K562 (cell line): ENCODE measurements around the gene CSF1R. TPM values are rescaled to one million over a fixed set of nuclear protein-coding genes. Genes with fewer than 3 reads are reported as not detected.

Source experiments
- ATAC-seq: fragments of 200-7000 bp; cut with Tn5 transposase; 3 replicates; pipeline ENCODE4 v1.9.1; 2020; ENCODE audit warnings: moderate library complexity
- BruUV-seq: library from RNA; stranded (reverse); fragments of 400-500 nt; replicated peaks from 2 replicates; lab custom pipeline; 2021; lab: Mats Ljungman, UMichigan
- CTCF ChIA-PET: fragments of 300-600 bp; formaldehyde crosslinking; extraction: SDS; loops from one replicate; lab custom pipeline; 2021; ENCODE audit warnings: low intra/inter-chr PET ratio; lab: Yijun Ruan, JAX
- POLR2A ChIA-PET: fragments of 300-600, 350-650 bp; sonication (Branson Sonifier 250); formaldehyde crosslinking; extraction: SDS; loops from one replicate; lab custom pipeline; 2021; ENCODE audit warnings: antibody characterized with exemption, inconsistent platforms; lab: Yijun Ruan, JAX
- DNase-seq, 4 experiments: peaks; one replicate each; pipeline versions ENCODE4 v3.0.0 to v3.0.0-alpha.2; 2011 to 2018; ENCODE audit warnings: low spot score in 3 of 4, mixed read lengths in 3 of 4; ENCODE audit errors: extremely low read depth in 1 of 4
- FAIRE-seq: peaks from 2 replicates; lab custom pipeline; 2011; peaks lifted over from hg19 to GRCh38; lab: Jason Lieb, UNC
- H2AFZ ChIP-seq: 2 replicates; pipeline ENCODE4 v1.6.0; 2011; ENCODE audit warnings: low read depth, low read length, control low read depth, inconsistent platforms
- H3K27ac ChIP-seq: fragments of 200-600 bp; 3 replicates; pipeline ENCODE4 v1.8.0; 2011; ENCODE audit warnings: low read depth, mild to moderate bottlenecking, control low read depth, inconsistent platforms, low read length, moderate library complexity, mixed read lengths; ENCODE audit errors: extremely low read depth
- H3K27me3 ChIP-seq, 2 experiments: fragments of 300-600 bp in 1 of 2; 2 replicates in 1 of 2; 3 replicates in 1 of 2; pipeline versions ENCODE4 v1.6.0 to v1.8.0; 2011; ENCODE audit warnings: inconsistent platforms in 2 of 2, low read length in 2 of 2, mild to moderate bottlenecking in 1 of 2, mixed read lengths in 1 of 2, moderate library complexity in 1 of 2; ENCODE audit not compliant: control insufficient read depth in 2 of 2, insufficient read depth in 2 of 2
- H3K36me3 ChIP-seq: fragments of 300-600 bp; 3 replicates; pipeline ENCODE4 v1.8.0; 2011; ENCODE audit warnings: mild to moderate bottlenecking, low read length, inconsistent platforms; ENCODE audit not compliant: control insufficient read depth, insufficient read depth
- H3K4me1 ChIP-seq, 2 experiments: fragments of 200-600 bp in 1 of 2; replicated peaks in 1 of 2; 2 replicates in 1 of 2; 3 replicates in 1 of 2; pipeline versions ENCODE4 v1.5.1 to v1.8.0; 2011; ENCODE audit warnings: inconsistent platforms in 2 of 2, low read length in 2 of 2, mild to moderate bottlenecking in 1 of 2, mixed read lengths in 1 of 2, moderate library complexity in 1 of 2; ENCODE audit not compliant: control insufficient read depth in 2 of 2, insufficient read depth in 2 of 2
- H3K4me2 ChIP-seq: 2 replicates; pipeline ENCODE4 v1.6.1; 2011; ENCODE audit warnings: low read length, control low read depth, inconsistent platforms, mixed read lengths; ENCODE audit not compliant: insufficient read depth
- H3K4me3 ChIP-seq: fragments of 200-600 bp; sonication (generic), shearing (Covaris generic); 2 replicates; pipeline ENCODE4 v1.5.1; 2016; ENCODE audit warnings: control low read depth, inconsistent platforms
- H3K79me2 ChIP-seq: fragments of 200-600 bp; 3 replicates; pipeline ENCODE4 v1.8.0; 2011; ENCODE audit warnings: low read length, inconsistent platforms; ENCODE audit not compliant: control insufficient read depth, insufficient read depth
- H3K9ac ChIP-seq, 2 experiments: 2 replicates each; pipeline versions ENCODE4 v1.6.0 to v1.6.1; 2011; ENCODE audit warnings: low read depth in 2 of 2, low read length in 2 of 2, control low read depth in 1 of 2, inconsistent platforms in 1 of 2, mild to moderate bottlenecking in 1 of 2, mixed read lengths in 1 of 2; ENCODE audit not compliant: insufficient read depth in 1 of 2
- H3K9me1 ChIP-seq: one replicate; pipeline ENCODE4 v1.6.0; 2011; ENCODE audit warnings: inconsistent platforms, mild to moderate bottlenecking, low read length, moderate library complexity; ENCODE audit not compliant: control insufficient read depth, insufficient read depth
- H3K9me3 ChIP-seq: replicated peaks from 2 replicates; pipeline ENCODE4 v1.5.1; 2011; ENCODE audit warnings: low read depth, low read length, inconsistent platforms; ENCODE audit not compliant: control insufficient read depth, insufficient read depth
- H4K20me1 ChIP-seq: replicated peaks from 2 replicates; pipeline ENCODE4 v1.6.1; 2011; ENCODE audit warnings: low read length, inconsistent platforms, mixed read lengths; ENCODE audit not compliant: control insufficient read depth, insufficient read depth
- RCOR1 ChIP-seq, 2 experiments: IDR thresholded peaks; 2 replicates each; pipeline ENCODE4 v1.6.1; 2012; ENCODE audit warnings: low read depth in 2 of 2, low read length in 2 of 2, borderline replicate concordance in 1 of 2, improper control_type of control experiment in 1 of 2
- TEAD1 ChIP-seq, 2 experiments: fragments of 450-650 bp in 1 of 2; sonication (generic) in 1 of 2; formaldehyde crosslinking; IDR thresholded peaks; 2 replicates each; pipeline versions ENCODE4 v1.4.0 to v1.8.0; 2020 to 2022; ENCODE audit warnings: mild to moderate bottlenecking in 2 of 2, missing genetic modification reagents in 1 of 2
- ZNF232 ChIP-seq: sonication (generic); formaldehyde crosslinking; IDR thresholded peaks from 2 replicates; pipeline ENCODE4 v1.8.0; 2022; ENCODE audit warnings: mild to moderate bottlenecking, missing genetic modification reagents
- WGBS: fragments of 100-300 bp; shearing (Covaris generic); methylation state at CpG from one replicate; pipeline ENCODE4 v1.1.6; 2016; ENCODE audit warnings: low coverage, mixed read lengths; ENCODE audit not compliant: insufficient coverage; ENCODE audit errors: missing lambda C conversion rate; 5-methylcytosine and 5-hydroxymethylcytosine counted together
- in situ Hi-C: fragments of 300-500 bp; cut with MboI; formaldehyde crosslinking; loops from 4 replicates; pipeline ENCODE4 v1.15.0; 2018; ENCODE audit warnings: inconsistent platforms, mixed read lengths
- intact Hi-C: fragments of 100-400 bp; cut with micrococcal nuclease; formaldehyde crosslinking; loops from 2 replicates; pipeline ENCODE4 v1.14.2; 2022
- polyA plus RNA-seq, 8 experiments: library from polyadenylated mRNA; depleted of rRNA in 4 of 8; stranded (reverse) in 5 of 8; unstranded in 3 of 8; fragments of >200 nt; fragmentation: Nextera tagmentation in 2 of 8; fragmentation: Illumina TruSeq in 1 of 8; extraction: Ambion mirVana in 2 of 8; extraction: Trizol in 1 of 8; gene quantifications; 2 replicates each; pipeline versions ENCODE4 v1.2.1 to v1.2.3, GENCODE V29; 2011 to 2014; ENCODE audit warnings: inconsistent platforms in 1 of 8, missing spikeins in 1 of 8
- total RNA-seq, 7 experiments: library from RNA; depleted of rRNA in 6 of 7; stranded (reverse); fragments of >200 nt in 6 of 7; fragmentation: Illumina TruSeq in 2 of 7; extraction: Trizol in 2 of 7; gene quantifications; 2 replicates each; pipeline versions ENCODE4 v1.2.1 to v1.2.3, GENCODE V29; 2011 to 2021; ENCODE audit warnings: low replicate concordance in 1 of 7

CSF1R gene
- total and polyA plus RNA-seq, 9 of the 15 experiments (the other 6 are each of a cell fraction or from before 2014, with no cell fraction given), result 0.03 to 0.64 (median 0.20) TPM; not detected in 6

DNA sequence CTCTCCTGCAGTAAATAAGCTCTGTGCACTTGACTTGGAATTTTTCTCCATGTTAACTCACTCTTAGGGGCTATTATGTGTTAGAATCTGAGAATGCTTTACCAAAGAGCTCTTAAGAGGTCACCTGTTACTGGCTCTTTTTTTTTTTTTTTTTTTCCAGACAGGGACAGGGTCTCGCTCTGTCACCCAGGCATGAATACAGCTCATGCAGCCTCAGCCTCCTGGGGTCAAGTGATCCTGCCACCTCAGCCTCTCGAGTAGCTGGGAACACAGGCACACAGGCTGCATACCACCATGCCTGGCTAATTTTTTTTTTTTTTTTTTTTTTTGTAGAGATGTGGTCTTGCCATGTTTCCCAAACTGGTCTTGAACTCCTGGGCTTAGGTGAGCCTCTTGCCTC, 63.7 kb downstream of the CSF1R start:
- ATAC-seq (no peak), FAIRE-seq (no peak)
- Histone ChIP-seq H3K4me1 (peaks cover 13 to 19% of the 10 kb centered on the region in 2 experiments; a peak in 4 of 5 replicates), H3K79me2 (0 out of 3 replicates have a peak, but pooled peaks cover 3% of the 10 kb centered on the region), H3K36me3 (peaks cover 99% of the 10 kb centered on the region), H3K27me3 (no peaks in the 10 kb centered on the region), H3K27ac (no peak overlapping the region), H3K9me1 (no peaks in the 10 kb centered on the region), H4K20me1 (no peaks in the 10 kb centered on the region), H3K9me3 (no peaks in the 10 kb centered on the region), H3K4me3 (no peak overlapping the region), H3K9ac (no peak overlapping the region)
- CTCF ChIA-PET, result no interaction called here
- in situ Hi-C loops, result no loop called here
- intact Hi-C loops, result loop anchor here (10.0 kb wide), 2 partner anchors 92 to 332 kb away; partner anchors contain the start of gene TCOF1
- BruUV-seq, result no TSS peak
- 92% methylated on average over 1 of the region's 2 CpGs for WGBS
- TF ChIP-seq RCOR1 (IDR thresholded peaks at IDR 0.05; ENCODE audit: borderline replicate concordance in 1 of 2, low read depth in 2 of 2, low read length in 2 of 2), result no peak
- TF ChIP-seq, all 486 proteins: peak for 0
- POLR2A ChIA-PET, result interaction anchor here (0.6 to 1.5 kb wide), 6 partner anchors 8 to 477 kb away, joined by 3 to 4 read pairs (median 4); no protein-coding TSS in a partner anchor
- no peak for DNase-seq
- Histone ChIP-seq H3K4me2 (no peak overlapping the region), H2AFZ (no peak overlapping the region)

DNA sequence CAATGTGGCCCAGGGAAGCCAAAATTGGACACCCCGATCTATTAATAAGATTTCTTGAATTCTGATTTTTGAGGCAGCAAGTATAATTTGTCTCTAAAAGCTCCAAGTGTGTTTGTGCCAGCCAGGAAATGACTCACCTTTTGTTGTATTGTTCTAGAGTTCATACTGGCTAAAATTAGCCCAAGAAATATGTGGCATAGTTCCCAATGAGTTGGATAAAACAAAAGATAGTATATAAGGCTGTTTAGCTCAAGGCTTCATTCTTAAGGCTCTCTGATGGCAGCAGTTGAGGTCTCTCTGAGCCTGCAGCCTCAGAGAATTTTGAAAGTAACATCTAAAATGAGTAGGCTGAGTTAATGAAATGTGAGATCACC, 64.2 kb downstream of the CSF1R start:
- no peaks in the 10 kb centered on the region for H3K27me3 ChIP-seq
- no peak overlapping the region for H3K27ac ChIP-seq
- H3K9ac ChIP-seq, result no peak overlapping the region
- 78% methylated on average over 1 of the region's 1 CpG for WGBS
- CTCF ChIA-PET, result no interaction called here
- no TSS peak for BruUV-seq
- no peaks in the 10 kb centered on the region for H3K9me1 ChIP-seq
- intact Hi-C loops, result loop anchor here (10.0 kb wide), 2 partner anchors 93 to 333 kb away; partner anchors contain the start of gene TCOF1
- H3K9me3 ChIP-seq, result no peaks in the 10 kb centered on the region
- no peak for FAIRE-seq
- POLR2A ChIA-PET, result interaction anchor here (1.0 to 1.6 kb wide), 3 partner anchors 16 to 28 kb away, joined by 3 to 4 read pairs (median 4); partner anchors contain the start of genes HMGXB3 and TIGD6
- H3K4me1 ChIP-seq, result peaks cover 7 to 20% of the 10 kb centered on the region in 2 experiments; a peak in 4 of 5 replicates
- TF ChIP-seq TEAD1 (CRISPR knock-in tag; IDR thresholded peaks at IDR 0.05) (no peak), ZNF232 (CRISPR knock-in tag) (no peak)
- TF ChIP-seq, all 486 proteins: peak for 0
- Histone ChIP-seq H3K79me2 (0 out of 3 replicates have a peak, but pooled peaks cover 6% of the 10 kb centered on the region), H3K36me3 (peaks cover 99% of the 10 kb centered on the region), H4K20me1 (no peaks in the 10 kb centered on the region), H3K4me3 (no peak overlapping the region), H2AFZ (no peak overlapping the region), H3K4me2 (no peak overlapping the region)
- in situ Hi-C loops, result no loop called here
- no peak for ATAC-seq
- no peak for DNase-seq
